Activated T-helper 1 cell treated with anti-CD3 and anti-CD28 coated beads, Interleukin-12 subunit alpha, Interleukin-12 subunit beta, Interleukin-2, Interleukin-4 antibody, amounts not matched to agents 30 ng/mL and 10 ng/mL and 1 ng/mL, durations not matched to agents 14 hours and 24 hours and 36 hours (primary cell): ENCODE data around the gene ANKRD63. TPM values are rescaled to one million over a fixed set of nuclear protein-coding genes. Genes with fewer than 3 reads are reported as not detected.

Experiments used
- DNase-seq: peaks from one replicate; pipeline ENCODE4 v3.0.0; 2021; ENCODE audit warnings: low spot score
- H3K27ac Mint-ChIP-seq: one replicate; pipeline ENCODE4 v1.8.0; 2021; ENCODE audit warnings: mild to moderate bottlenecking, mixed read lengths
- H3K27me3 Mint-ChIP-seq: one replicate; pipeline ENCODE4 v1.8.0; 2022; ENCODE audit warnings: mild to moderate bottlenecking, moderate library complexity, mixed read lengths; ENCODE audit not compliant: insufficient read depth
- H3K36me3 Mint-ChIP-seq: one replicate; pipeline ENCODE4 v1.8.0; 2021; ENCODE audit warnings: low read depth, mixed read lengths
- H3K4me1 Mint-ChIP-seq: one replicate; pipeline ENCODE4 v1.8.0; 2021; ENCODE audit warnings: low read depth, mixed read lengths
- H3K4me3 Mint-ChIP-seq: one replicate; pipeline ENCODE4 v1.8.0; 2021; ENCODE audit warnings: mild to moderate bottlenecking, moderate library complexity, mixed read lengths
- H3K9me3 Mint-ChIP-seq: one replicate; pipeline ENCODE4 v1.8.0; 2021; ENCODE audit warnings: mixed read lengths
- intact Hi-C: fragments of 100-400 bp; cut with micrococcal nuclease; formaldehyde crosslinking; loops from one replicate; pipeline ENCODE4 v1.15.1; 2024
- total RNA-seq: library from RNA; stranded (reverse); gene quantifications from 2 replicates; pipeline ENCODE4 v1.2.3, GENCODE V29; 2022

Gene ANKRD63
- total RNA-seq, 1 donor from 2014 or later, result not detected

DNA sequence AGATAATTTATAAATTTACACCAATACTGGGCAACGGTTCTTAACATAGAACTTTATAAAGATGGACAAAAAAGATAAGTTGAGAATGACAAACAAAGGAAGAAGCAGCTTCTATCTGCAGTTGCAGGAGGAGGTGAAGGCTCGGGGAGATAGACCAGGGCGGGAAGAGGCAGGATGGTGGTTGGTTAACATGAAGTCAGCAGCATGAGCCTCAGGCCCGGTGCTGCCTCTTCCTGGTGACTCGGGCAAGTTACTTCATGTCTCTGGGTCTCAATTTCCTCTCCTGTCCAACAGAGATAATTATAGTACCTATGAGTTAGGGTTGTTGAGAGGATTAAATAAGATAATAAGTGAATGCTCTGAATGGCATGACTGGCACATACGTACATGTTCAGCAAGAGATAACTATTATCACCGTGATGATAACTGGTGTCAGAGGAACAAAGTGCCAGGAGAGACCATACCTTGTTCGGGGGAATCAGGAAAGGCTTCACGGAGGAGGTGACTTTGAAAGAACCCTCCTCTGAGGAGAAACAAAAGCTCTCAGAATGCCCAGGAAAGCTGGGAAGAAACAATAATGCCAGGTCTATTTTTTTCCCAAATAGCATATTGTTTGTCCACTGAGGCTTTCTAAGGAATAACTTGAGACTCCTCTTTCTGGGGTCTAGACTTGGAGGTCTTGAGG is 39.6 kb downstream of the ANKRD63 start:
- peaks cover 14% of the 10 kb centered on the region for H3K27me3 Mint-ChIP-seq
- H3K27ac Mint-ChIP-seq, result no peak overlapping the region
- intact Hi-C loops, result no loop called here
- no peaks in the 10 kb centered on the region for H3K36me3 Mint-ChIP-seq
- H3K9me3 Mint-ChIP-seq, result no peaks in the 10 kb centered on the region
- H3K4me1 Mint-ChIP-seq, result peaks cover 4% of the 10 kb centered on the region
- DNase-seq, result no peak
- H3K4me3 Mint-ChIP-seq, result no peak overlapping the region

DNA sequence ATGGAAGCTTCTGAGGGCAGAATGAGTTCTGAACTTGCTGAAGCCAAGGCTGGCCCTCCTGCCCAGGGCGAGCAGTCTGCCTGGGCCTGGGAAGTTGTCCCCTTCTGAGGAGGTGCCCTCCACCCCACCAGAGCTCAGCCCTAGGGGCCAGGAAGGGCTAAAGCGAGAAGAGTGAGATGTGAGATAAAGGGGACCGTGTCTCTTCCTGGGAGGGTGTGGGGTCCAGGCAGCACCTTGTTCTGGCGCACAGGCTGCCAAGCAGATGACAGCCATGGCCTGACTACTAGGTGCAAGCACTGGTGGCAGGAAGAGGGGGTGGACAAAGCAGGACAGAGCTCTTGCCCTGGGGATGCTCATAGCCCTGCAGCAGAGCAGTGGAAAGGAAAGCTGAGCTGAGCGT is 40.3 kb downstream of the ANKRD63 start:
- H3K9me3 Mint-ChIP-seq, result no peaks in the 10 kb centered on the region
- peaks cover 17% of the 10 kb centered on the region for H3K27me3 Mint-ChIP-seq
- H3K27ac Mint-ChIP-seq, result no peak overlapping the region
- peaks cover 4% of the 10 kb centered on the region for H3K4me1 Mint-ChIP-seq
- H3K36me3 Mint-ChIP-seq, result no peaks in the 10 kb centered on the region
- no peak overlapping the region for H3K4me3 Mint-ChIP-seq
- intact Hi-C loops, result no loop called here
- DNase-seq, result no peak

DNA sequence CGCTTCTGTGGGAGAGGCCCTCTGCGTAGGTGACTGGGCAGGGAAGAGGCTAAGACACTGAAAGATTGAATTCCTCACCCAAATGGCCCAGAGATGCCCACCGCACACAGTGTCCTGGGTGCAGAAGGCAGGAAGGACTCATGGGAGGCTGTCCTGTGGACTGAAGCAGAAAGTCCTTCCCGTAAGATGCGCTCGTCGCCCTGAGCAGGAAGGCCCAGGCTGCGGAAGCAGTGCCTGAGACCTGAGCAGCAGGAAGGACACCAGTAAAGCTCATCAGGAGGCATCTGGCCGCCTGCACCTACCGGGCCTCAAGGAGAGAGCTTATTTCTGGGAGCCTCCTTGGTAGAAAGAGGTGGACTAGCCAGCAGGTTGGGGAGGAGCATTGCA is 40.7 kb downstream of the ANKRD63 start:
- no peak overlapping the region for H3K4me3 Mint-ChIP-seq
- peaks cover 16% of the 10 kb centered on the region for H3K27me3 Mint-ChIP-seq
- intact Hi-C loops, result no loop called here
- H3K36me3 Mint-ChIP-seq, result no peaks in the 10 kb centered on the region
- peaks cover 4% of the 10 kb centered on the region for H3K4me1 Mint-ChIP-seq
- no peaks in the 10 kb centered on the region for H3K9me3 Mint-ChIP-seq
- no peak overlapping the region for H3K27ac Mint-ChIP-seq
- DNase-seq, result no peak

DNA sequence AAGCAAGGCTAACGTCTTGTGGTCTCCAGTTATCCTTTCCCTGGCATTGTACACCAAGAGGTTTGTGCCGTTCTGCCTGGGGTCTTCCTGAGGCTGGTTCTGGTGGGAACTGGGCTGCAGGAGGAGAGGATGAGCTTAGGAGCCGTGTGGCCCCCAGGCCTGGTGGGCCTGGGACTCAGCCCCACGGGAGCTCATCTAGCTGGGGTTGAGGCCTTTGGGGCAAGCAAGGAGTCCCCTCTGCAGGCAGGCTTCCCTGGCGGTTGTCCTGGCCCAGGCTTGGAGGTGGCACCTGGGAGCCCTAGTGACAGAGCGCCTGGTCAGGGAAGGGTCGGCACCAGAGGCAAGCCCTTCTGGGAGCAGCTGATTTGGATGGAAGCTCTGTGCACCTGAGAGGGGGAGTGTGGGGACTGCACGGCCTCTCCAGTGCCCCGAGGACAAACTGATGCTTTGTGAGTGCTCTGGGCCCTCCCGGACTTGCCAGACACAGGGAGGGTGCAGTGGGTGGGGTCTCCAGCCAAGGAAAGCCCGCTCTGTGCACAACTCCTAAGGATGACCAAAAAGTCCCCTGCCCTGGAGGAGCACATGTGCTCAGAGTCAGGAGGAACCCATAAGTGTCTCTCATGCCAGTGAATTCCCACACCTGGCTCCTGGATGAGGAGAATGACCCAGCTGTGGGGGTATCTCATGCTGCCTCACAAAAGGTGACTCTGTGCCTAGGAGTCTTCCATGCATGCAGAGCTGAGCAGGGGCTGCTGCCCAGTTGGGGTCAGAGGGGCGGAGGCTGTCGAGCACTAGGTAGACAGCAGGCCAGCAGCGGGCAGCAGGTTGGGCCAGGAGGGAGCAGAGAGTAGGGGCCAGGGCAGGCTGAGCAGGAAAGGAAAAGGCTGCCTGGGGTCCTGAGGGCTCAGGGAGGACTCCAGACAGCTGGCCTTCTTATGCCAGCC is 41.3 kb downstream of the ANKRD63 start:
- DNase-seq, result no peak
- Mint-ChIP-seq H3K4me1 (peaks cover 4% of the 10 kb centered on the region), H3K9me3 (no peaks in the 10 kb centered on the region), H3K36me3 (no peaks in the 10 kb centered on the region), H3K4me3 (no peak overlapping the region), H3K27me3 (peaks cover 20% of the 10 kb centered on the region), H3K27ac (no peak overlapping the region)
- intact Hi-C loops, result no loop called here

DNA sequence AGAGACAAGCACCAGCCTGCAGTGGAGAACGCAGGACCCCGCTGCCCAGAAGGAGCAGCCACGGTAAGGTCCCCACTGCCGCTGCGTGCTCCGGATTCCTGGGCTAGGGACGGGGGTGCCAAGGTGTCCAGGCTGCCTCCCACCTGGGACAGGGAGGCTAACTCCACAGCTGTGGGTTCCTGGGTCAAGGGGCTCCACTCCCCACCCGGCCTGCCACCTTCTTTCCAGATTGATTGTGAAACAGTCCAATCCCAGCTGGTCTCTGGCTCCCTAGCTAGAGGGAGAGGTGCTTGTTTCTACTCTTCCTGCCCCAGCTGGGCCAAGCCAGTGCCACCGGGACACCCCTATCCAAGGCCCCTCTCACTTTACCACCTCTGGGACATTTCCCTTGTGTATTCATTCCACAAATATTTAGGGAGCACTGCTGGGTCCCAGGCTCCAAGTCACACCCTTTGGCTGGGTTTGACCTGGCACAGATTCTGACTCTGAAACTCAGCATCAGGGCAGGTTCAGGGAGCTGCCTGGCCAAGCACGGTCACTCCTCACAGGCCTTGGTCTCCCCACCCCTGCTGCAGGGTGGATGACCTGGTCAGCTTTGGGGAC is 42.1 kb downstream of the ANKRD63 start:
- intact Hi-C loops, result no loop called here
- Mint-ChIP-seq H3K4me3 (no peak overlapping the region), H3K27ac (no peak overlapping the region), H3K4me1 (peaks cover 4% of the 10 kb centered on the region), H3K9me3 (no peaks in the 10 kb centered on the region), H3K27me3 (peaks cover 19% of the 10 kb centered on the region), H3K36me3 (no peaks in the 10 kb centered on the region)
- DNase-seq, result no peak

DNA sequence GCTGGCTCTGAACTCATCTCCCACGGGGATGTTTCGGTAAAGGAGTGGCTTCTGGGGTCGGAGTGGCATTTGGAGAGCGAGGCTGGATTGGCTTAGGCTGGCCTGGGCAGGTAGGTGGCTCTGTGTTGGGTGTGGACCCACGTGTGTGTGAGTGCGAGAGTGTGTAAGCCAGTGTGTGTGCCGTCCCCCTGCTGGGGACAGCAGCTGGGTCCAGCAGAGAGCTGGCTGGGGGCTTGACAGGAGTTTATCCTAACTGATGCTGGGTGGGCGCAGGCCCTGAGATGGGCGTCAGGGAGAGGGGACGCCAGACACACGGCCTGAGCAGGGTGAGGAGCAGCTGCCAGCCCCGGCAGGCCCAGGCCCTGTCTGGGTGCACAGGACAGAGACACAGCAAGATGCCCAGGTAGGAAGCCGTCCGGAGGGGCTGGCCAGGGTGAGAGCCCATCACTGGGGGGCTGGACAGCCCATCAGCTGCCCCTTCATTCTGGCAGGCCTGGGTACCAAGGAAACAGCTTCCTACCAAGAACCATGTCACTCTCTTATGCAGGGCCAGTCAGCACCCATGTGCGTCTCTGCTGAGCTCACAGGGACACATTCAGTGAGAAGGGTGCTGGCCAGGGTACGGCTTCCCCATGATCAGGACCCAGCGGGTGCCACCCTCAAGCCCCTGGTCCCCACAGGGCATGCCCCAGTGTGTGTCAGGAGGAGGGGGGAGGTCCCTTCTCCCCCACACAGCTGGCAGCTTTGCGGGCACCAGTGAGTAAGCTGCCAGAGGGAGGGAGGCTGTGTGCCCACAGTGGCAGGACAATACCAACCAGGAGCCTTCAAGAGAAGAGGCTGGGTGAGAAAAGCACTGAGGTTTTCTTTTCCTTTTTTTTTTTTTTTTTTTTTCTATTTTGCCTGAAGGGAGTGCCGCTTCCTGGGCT is 42.9 kb downstream of the ANKRD63 start:
- intact Hi-C loops, result no loop called here
- Mint-ChIP-seq H3K4me1 (peaks cover 4% of the 10 kb centered on the region), H3K27ac (no peak overlapping the region), H3K4me3 (no peak overlapping the region), H3K36me3 (no peaks in the 10 kb centered on the region), H3K27me3 (peaks cover 19% of the 10 kb centered on the region), H3K9me3 (no peaks in the 10 kb centered on the region)
- no peak for DNase-seq

DNA sequence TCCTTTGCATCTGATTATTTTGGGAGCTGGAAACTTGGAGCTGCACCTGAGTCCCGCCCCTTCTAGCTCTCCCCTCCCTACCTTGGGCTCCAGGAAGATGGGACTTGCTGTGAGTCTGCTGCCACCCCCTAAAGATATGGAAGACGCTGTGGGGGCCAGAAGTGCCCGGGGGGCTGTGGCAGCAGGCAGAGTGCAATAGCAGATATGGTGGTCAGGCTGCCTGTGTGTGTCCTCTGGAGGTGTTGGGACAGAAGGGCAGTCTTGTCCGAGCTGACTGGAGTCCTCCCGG is 43.5 kb downstream of the ANKRD63 start:
- H3K36me3 Mint-ChIP-seq, result no peaks in the 10 kb centered on the region
- H3K27me3 Mint-ChIP-seq, result peaks cover 19% of the 10 kb centered on the region
- no peak for DNase-seq
- intact Hi-C loops, result no loop called here
- H3K4me3 Mint-ChIP-seq, result no peak overlapping the region
- no peak overlapping the region for H3K27ac Mint-ChIP-seq
- no peaks in the 10 kb centered on the region for H3K9me3 Mint-ChIP-seq
- peaks cover 4% of the 10 kb centered on the region for H3K4me1 Mint-ChIP-seq

DNA sequence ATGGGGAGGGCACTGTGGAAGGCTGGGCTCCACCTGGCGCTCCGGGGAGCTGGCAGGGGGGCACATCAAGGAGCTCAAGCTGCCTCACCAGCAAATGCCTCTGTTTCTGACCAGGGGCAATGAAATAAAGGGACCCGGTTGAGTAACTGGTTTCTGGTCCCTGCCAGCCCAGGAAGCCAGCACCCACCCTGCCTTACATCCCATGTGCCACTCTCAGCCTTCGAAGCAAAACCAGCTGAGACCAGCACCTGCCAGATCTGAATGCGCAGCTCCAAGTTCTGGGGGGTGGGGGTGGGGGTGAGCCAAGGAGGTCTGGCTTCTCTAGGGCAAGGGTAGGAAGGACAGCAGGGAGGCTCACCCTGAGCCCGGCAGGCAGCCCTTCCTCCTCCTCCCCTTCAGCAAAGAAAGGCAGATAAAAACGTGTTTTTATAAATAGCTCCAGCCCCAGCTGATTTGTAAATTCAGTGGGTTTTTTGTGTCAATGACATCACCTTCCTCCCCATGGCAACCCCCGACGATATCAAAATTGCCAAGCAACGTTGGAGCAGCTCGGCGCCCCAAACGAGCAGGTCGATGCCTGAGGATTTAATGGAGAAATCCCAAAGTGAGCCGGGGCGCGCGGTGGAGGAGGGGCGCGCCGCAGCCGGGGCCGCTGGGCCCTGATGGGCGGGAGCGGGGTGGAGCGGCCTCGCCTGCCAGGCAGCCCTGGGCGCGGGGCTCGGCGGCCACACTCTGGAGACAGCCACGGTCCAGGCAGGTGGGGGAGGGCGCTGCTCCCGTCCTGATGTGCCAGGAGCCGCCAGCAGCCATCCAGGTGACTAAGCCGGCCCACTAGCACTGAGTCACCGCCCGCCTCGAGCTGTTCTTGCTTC is 44.1 kb downstream of the ANKRD63 start, which contains the start of gene PAK6:
TSS of gene PAK6 (plus strand) at position 532 of the 872 bp plus-strand sequence. CDS start 25,723 bp downstream, outside the sequence.
- Mint-ChIP-seq H3K4me3 (no peak within 1 kb of the TSS), H3K27me3 (peaks cover 19% of the 10 kb centered on the region), H3K27ac (no peak within 1 kb of the TSS), H3K9me3 (no peaks in the 10 kb centered on the region), H3K36me3 (no peaks in the 10 kb centered on the region), H3K4me1 (peaks cover 4% of the 10 kb centered on the region)
- no peak for DNase-seq
- intact Hi-C loops, result no loop called here

DNA sequence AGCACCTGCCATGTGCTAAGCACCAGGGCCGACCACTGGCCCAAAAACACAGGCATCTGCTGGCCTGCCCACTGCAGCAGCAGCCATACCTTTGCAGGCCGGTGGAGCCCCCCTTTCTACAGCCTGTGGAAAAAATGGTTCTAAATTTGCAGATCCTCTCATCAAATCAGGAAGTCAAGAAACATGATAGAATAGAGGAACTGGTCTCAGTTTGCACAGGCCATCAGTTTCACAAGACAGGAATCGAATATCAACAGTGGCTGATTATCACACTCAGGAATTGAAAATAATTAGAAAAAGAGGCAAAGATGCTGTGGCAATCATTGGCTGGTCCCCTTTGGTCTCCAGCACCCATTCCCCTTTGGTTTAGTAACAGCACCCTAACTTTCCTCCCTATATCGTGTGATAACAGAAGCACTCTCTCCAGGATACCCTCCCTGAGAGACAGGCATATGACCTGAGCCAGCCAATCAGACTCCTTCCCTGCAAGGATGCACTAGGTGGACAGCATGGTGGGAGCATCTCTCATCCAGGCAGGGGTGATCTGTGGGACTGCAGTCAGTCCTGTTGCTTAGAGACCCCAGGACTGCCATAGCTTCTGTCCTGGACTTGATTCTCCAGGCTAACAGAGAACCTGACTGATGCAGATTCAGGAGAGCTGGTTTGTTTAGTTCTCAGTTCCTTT is 47.5 kb downstream of the ANKRD63 start:
- Mint-ChIP-seq H3K27ac (no peak overlapping the region), H3K4me1 (no peaks in the 10 kb centered on the region), H3K9me3 (no peaks in the 10 kb centered on the region), H3K4me3 (no peak overlapping the region), H3K27me3 (peaks cover 16% of the 10 kb centered on the region), H3K36me3 (no peaks in the 10 kb centered on the region)
- intact Hi-C loops, result no loop called here
- no peak for DNase-seq

DNA sequence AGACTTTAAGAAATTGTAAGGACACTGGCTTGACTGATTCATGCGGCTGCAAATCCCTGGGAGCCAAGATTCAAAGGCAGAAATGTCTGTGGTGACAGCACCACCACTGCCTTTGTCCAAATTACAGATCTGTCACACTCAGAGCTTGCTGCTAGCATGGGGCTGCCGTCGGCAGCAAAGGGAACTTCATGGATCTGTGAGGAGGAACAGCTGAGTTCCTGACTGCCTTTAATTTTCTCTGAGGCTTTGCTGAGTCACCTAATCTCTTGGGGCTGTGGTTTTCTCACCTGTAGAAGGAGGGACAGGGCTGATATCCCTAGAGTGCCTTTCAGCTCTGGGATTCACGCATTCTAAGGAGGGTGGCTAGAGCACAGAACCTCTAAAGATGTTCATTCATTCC is 48.1 kb downstream of the ANKRD63 start:
- intact Hi-C loops, result no loop called here
- H3K9me3 Mint-ChIP-seq, result no peaks in the 10 kb centered on the region
- H3K4me1 Mint-ChIP-seq, result no peaks in the 10 kb centered on the region

DNA sequence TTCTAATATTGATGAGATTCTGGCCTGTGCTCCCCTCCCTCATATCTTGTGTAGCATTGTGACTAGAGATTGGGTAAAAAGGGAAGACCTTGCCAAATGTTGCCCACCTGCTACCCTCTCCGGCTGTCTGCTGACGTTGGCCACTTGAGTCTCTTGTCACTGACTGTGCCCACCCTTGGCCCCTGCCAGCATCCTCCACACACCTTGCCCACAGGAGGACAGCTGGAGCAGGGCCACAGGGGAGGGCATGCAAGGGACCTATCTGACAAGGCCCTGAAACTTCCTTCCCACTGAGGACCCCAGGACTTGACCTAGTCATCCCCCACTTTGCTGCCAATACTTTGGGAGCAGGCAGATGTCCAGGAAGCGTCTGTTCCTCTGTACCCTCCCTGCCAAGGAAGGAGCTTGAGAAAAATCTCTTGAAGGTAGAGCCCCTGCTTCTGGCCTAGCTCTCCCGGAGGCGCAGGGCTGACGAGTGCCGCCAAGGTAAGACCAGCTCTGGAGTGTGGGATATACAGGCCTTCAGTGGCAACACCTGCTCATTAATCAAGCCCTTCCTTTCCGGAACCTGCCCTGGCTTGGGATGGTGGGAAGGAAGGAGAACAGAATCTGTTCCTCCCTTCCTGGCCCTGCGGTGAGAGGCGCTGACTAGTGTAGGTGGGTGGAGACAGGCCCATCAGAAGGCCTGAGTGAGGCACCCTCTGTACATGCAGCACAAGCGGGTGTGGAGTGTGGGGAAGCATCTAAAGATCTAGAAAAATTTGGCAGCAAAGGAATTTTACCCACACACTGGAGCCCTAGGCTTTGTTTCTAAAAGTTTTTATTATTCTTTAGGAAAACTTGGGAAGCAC is 48.9 kb downstream of the ANKRD63 start:
- no peak overlapping the region for H3K27ac Mint-ChIP-seq
- no peaks in the 10 kb centered on the region for H3K4me1 Mint-ChIP-seq
- no peaks in the 10 kb centered on the region for H3K9me3 Mint-ChIP-seq
- no peak for DNase-seq
- intact Hi-C loops, result no loop called here
- no peaks in the 10 kb centered on the region for H3K36me3 Mint-ChIP-seq
- H3K27me3 Mint-ChIP-seq, result peaks cover 10% of the 10 kb centered on the region
- no peak overlapping the region for H3K4me3 Mint-ChIP-seq

More for the DNA sequence above, 48.1 kb downstream of the ANKRD63 start:
- H3K4me3 Mint-ChIP-seq, result no peak overlapping the region
- no peak for DNase-seq
- H3K27ac Mint-ChIP-seq, result no peak overlapping the region
- H3K36me3 Mint-ChIP-seq, result no peaks in the 10 kb centered on the region
- peaks cover 16% of the 10 kb centered on the region for H3K27me3 Mint-ChIP-seq
